Eye (tissue), 1 donor: ENCODE measurements around the gene BLVRA.
"Not testable (repeated sequence)": the region's sequence is repeated elsewhere in the genome, so short reads cannot be mapped to it uniquely, and the experiment has no call there.

Source experiments
- DNase-seq: peaks from one replicate; pipeline ENCODE4 v3.0.0-alpha.2; 2015

BLVRA gene

DNA sequence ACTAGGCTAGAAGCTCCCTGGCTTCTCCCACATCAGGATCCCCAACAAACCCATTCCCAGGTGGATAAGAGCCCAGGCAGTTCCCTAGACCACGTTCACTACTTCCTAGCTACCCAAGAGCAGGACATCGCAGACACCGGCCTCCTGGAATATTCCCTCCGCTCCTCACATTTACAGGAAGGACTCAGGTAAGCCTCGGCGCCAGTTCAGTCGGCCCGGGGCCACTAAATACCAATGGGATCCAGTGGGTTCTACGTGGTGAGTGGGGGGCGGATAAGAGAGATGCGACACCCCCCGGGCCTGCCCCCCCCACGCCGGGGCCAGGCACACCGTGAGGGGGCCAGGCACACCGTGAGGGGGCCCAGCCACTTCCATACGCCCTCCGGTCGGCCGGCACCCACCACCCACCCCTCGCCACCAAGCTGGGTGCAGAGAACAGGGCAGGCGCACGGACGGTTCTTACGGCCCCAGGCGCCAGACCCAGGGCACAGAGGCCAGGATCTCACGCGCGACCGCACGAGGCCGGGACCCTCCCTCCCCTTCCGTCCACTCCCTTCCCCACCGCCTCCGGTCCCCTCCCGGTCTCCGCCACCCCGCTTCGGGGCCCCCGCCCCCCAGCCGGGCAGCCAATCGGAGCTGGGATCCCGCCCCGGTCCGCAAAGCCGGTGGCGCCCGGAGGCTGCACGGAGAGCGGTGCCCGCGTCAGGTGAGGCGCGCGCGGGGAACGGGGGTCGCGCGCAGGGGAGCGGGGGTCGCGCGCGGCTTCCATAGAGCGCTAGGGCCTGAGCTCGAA lies at the start of gene BLVRA:
TSS of gene BLVRA (plus strand) at position 652 of the 793 bp plus-strand sequence. CDS start 12,479 bp downstream, outside the sequence.
- peak; percentile 82 for DNase-seq

DNA sequence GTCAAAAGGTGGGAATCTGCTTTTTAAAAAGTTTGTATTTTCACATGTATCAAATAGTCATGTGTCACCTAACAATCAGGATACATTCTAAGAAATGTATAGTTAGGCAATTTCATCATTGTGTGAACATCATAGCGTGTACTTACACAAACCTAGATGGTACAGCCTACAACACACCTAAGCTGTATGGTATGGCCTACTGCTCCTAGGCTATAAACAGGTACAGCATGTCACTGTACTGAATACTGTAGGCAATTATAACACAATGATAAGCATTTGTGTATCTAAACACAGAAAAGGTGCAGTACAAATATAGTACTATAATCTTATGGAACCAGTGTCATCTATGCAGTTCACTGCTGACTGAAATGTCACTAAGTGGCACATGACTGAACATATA lies 47.0 kb upstream of the BLVRA start:
- no peak for DNase-seq

DNA sequence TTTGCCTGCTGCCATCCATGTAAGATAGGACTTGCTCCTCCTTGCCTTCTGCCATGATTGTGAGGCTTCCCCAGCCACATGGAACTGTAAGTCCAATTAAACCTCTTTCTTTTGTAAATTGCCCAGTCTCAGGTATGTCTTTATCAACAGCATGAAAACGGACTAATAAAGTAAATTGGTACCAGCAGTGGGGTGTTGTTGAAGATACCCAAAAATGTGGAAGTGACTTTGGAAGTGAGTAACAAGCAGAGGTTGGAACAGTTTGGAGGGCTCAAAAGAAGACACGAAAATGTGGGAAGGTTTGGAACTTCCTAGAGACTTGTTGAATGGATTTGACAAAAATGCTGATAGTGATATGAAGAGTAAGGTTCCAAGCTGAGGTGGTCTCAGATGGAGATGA lies 42.5 kb upstream of the BLVRA start:
- DNase-seq = not testable (repeated sequence)

DNA sequence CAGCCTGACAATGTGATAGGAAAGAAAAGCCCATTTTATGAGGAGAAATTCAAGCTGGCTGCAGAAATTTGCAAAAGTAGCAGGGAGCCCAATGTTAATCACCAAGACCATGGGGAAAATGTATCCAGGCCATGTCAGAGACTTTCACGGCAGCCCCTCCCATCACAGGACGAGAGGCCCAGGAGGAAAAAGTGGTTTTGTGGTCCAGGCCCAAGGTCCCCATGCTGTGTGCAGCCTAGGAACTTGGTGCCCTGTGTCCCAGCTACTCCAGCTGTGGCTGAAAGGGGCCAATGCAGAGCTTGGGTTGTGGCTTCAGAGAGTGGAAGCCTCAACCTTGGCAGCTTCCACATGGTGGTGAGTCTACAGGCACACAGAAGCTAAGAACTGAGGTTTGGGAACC lies 41.9 kb upstream of the BLVRA start:
- no peak for DNase-seq

GRCh38 chr7:43721193-43721806 lies 37.2 kb upstream of the BLVRA start:
- DNase-seq = peak; percentile 81

- no peak for DNase-seq
Observed at GRCh38 chr7:43723007-43723341, 35.5 kb upstream of the BLVRA start.

DNA sequence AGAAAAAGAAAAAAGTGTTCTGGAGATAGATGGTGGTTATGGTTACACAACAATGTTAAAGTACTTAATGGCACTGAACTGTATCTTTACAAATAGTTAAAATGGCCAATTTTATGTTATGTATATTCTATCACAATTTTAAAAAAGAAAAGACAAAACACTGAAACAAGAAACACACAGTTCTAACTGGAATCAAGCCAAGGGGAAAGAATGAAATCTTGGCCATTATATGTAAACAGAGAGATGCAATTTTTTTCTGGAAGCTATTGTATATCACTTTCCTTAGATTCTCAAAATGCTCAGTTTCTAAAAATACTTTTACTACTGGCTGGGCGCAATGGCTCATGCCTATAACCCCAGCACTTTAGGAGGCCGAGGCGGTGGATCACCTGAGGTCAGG lies 33.2 kb upstream of the BLVRA start:
- peak; percentile 43 for DNase-seq

DNA sequence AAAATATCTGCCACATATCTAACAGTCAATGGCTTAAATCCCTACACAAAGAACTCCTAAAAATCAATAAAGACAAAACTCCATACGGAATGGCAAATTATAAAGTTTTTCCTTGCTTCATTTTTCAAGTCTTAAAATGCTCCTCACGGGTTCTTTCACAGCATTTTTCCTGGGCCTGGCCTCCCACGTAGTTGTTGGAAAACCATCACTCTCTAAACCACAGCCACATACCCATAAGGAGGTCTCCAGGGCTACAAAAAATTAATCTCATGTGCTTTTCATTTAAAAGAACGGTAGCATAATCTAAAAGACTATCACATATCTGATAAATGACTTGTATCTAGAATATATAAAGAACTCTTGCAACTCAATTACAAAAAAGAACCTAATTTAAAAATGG lies 32.0 kb upstream of the BLVRA start:
- DNase-seq = peak; percentile 2

GRCh38 chr7:43727003-43727402 lies 31.5 kb upstream of the BLVRA start:
- no peak for DNase-seq

GRCh38 chr7:43727494-43727893 lies 31.0 kb upstream of the BLVRA start:
- no peak for DNase-seq

- peak; percentile 96 for DNase-seq
Observed at GRCh38 chr7:43729214-43729923, 29.1 kb upstream of the BLVRA start, which contains the start of gene COA1. Gene COA1 (minus strand): TSS chr7:43729523. CDS start chr7:43648614, 80,909 bp downstream.

- DNase-seq = no peak
Observed at GRCh38 chr7:43729924-43730248, 28.6 kb upstream of the BLVRA start.

- DNase-seq = not testable (repeated sequence)
Observed at GRCh38 chr7:43731494-43731893, 27.0 kb upstream of the BLVRA start.

- DNase-seq = not testable (repeated sequence)
Observed at GRCh38 chr7:43734575-43735332, 23.7 kb upstream of the BLVRA start.

DNA sequence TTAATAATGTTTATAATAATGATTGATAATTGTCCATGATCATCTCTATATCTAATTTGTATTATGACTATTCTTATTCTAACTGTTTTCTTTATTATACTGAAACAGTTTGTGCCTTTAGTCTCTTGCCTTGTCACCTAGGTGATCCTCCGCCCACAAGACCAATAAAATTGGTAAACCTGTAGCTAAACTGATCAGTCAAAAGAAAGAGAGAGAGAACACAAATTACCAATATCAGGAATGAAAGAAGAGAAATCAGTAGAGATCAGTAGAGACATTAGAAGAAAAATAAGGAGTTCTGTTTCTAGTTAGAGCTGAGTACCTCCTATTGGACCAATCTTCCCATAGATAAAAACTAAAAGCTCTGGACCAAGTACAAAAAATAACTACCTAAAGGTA lies 23.1 kb upstream of the BLVRA start:
- DNase-seq = no peak

DNA sequence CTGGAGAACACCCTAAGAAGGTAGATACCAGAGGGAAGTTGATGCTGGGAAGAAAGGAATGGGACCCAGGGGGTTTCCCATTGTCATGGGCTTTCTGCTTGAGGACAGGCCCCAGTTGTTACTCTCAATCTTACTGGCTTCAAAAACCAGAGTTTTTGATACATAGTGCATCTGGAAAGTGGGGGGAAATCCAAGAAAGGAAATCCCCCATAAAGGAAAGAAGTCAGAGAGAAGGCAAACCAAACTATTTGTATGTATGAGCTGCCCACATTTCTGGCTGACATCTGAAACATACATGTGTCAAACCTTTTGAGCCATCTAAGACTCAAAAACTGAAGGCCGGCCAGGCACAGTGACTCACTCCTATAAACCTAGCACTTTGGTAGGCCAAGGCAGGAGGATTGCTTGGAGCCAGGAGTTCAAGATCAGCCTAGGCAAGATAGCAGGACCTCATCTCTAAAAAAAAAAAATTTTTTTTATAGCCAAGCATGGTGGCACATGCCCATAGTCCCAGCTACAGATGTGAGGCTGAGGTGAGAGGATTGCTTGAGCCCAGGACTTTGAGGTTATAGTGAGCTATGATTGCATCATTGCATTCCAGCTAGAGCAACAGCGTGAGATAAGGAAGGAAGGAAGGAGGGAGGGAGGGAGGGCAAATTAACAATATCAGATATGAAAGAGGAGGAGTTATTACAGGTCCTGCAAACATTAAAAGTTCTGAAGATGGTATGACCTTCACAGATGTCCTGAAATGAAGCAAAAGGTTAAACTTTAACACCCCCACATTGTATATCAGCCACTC lies 22.5 kb upstream of the BLVRA start:
- no peak for DNase-seq

GRCh38 chr7:43737467-43738127 lies 20.9 kb upstream of the BLVRA start:
- no peak for DNase-seq

GRCh38 chr7:43742692-43743091 lies 15.8 kb upstream of the BLVRA start:
- DNase-seq = no peak

GRCh38 chr7:43747328-43748105 lies 11.0 kb upstream of the BLVRA start:
- no peak for DNase-seq

- no peak for DNase-seq
Observed at GRCh38 chr7:43749383-43749940, 9.0 kb upstream of the BLVRA start.
